Trophoblast cell (in vitro differentiated cells and primary cell): Measurements from ENCODE around the gene FHL2.

Source experiments
- DNase-seq, 2 donors: peaks; one replicate each; pipeline ENCODE4 v3.0.0-alpha.2; 2016
- H2AFZ ChIP-seq: 2 replicates; pipeline ENCODE4 v1.6.1; 2013; ENCODE audit warnings: low read length, moderate library complexity, mild to moderate bottlenecking; ENCODE audit not compliant: insufficient read depth, poor library complexity
- H2AK5ac ChIP-seq: 2 replicates; pipeline ENCODE4 v1.6.1; 2013; ENCODE audit warnings: mild to moderate bottlenecking, low read length
- H2BK120ac ChIP-seq: 2 replicates; pipeline ENCODE4 v1.6.1; 2013; ENCODE audit warnings: low read length, mild to moderate bottlenecking, moderate library complexity; ENCODE audit not compliant: insufficient read depth, poor library complexity
- H2BK12ac ChIP-seq: 2 replicates; pipeline ENCODE4 v1.6.1; 2013; ENCODE audit warnings: mild to moderate bottlenecking, low read length, moderate library complexity
- H2BK5ac ChIP-seq: 2 replicates; pipeline ENCODE4 v1.6.1; 2013; ENCODE audit warnings: low read length, low read depth, moderate library complexity, mild to moderate bottlenecking; ENCODE audit not compliant: poor library complexity
- H3K14ac ChIP-seq: 2 replicates; pipeline ENCODE4 v1.6.1; 2013; ENCODE audit warnings: mild to moderate bottlenecking, low read length
- H3K18ac ChIP-seq: 2 replicates; pipeline ENCODE4 v1.6.1; 2013; ENCODE audit warnings: mild to moderate bottlenecking, low read length
- H3K23ac ChIP-seq: 2 replicates; pipeline ENCODE4 v1.6.1; 2013; ENCODE audit warnings: low read length
- H3K27ac ChIP-seq: 2 replicates; pipeline ENCODE4 v1.5.1; 2013; ENCODE audit warnings: low read depth, mild to moderate bottlenecking, inconsistent platforms, low read length, moderate library complexity
- H3K27me3 ChIP-seq: 2 replicates; pipeline ENCODE4 v1.6.1; 2013; ENCODE audit warnings: inconsistent platforms, mild to moderate bottlenecking, low read length, moderate library complexity; ENCODE audit not compliant: insufficient read depth
- H3K36me3 ChIP-seq, 2 experiments: 1 replicate in 1 of 2; 2 replicates in 1 of 2; pipeline ENCODE4 v1.6.1; 2013; ENCODE audit warnings: low read length in 2 of 2, mild to moderate bottlenecking in 2 of 2, moderate library complexity in 1 of 2; ENCODE audit not compliant: insufficient read depth in 2 of 2, control insufficient read depth in 1 of 2
- H3K4ac ChIP-seq: 2 replicates; pipeline ENCODE4 v1.6.1; 2013; ENCODE audit warnings: low read depth, mild to moderate bottlenecking, low read length, moderate library complexity
- H3K4me1 ChIP-seq, 2 experiments: 1 replicate in 1 of 2; 2 replicates in 1 of 2; pipeline ENCODE4 v1.6.1; 2013; ENCODE audit warnings: low read length in 2 of 2, mild to moderate bottlenecking in 2 of 2, moderate library complexity in 1 of 2; ENCODE audit not compliant: insufficient read depth in 2 of 2, control insufficient read depth in 1 of 2
- H3K4me2 ChIP-seq: 2 replicates; pipeline ENCODE4 v1.6.1; 2013; ENCODE audit warnings: inconsistent platforms, mild to moderate bottlenecking, low read length, moderate library complexity
- H3K4me3 ChIP-seq: 2 replicates; pipeline ENCODE4 v1.5.1; 2013; ENCODE audit warnings: mild to moderate bottlenecking, low read depth, low read length, inconsistent platforms
- H3K79me1 ChIP-seq: one replicate; pipeline ENCODE4 v1.6.1; 2013; ENCODE audit warnings: low read length
- H3K79me2 ChIP-seq: 2 replicates; pipeline ENCODE4 v1.6.1; 2013; ENCODE audit warnings: low read length, mild to moderate bottlenecking; ENCODE audit not compliant: control insufficient read depth, insufficient read depth, poor library complexity
- H3K9ac ChIP-seq: 2 replicates; pipeline ENCODE4 v1.6.1; 2013; ENCODE audit warnings: mild to moderate bottlenecking, low read length
- H3K9me3 ChIP-seq: 2 replicates; pipeline ENCODE4 v1.6.1; 2013; ENCODE audit warnings: low read depth, mild to moderate bottlenecking, control low read depth, inconsistent platforms, low read length; ENCODE audit not compliant: insufficient read depth
- H4K12ac ChIP-seq: 2 replicates; pipeline ENCODE4 v1.6.1; 2013; ENCODE audit warnings: low read depth, mild to moderate bottlenecking, low read length, moderate library complexity
- H4K8ac ChIP-seq: 2 replicates; pipeline ENCODE4 v1.6.1; 2013; ENCODE audit warnings: low read depth, mild to moderate bottlenecking, low read length, moderate library complexity
- H4K91ac ChIP-seq: one replicate; pipeline ENCODE4 v1.6.1; 2013; ENCODE audit warnings: low read depth, mild to moderate bottlenecking, low read length, moderate library complexity
- WGBS: extraction: QIAGEN DNeasy Blood & Tissue Kit; methylation state at CpG from one replicate; pipeline ENCODE4 v1.1.7; 2013; ENCODE audit warnings: missing lambda C conversion rate; ENCODE audit not compliant: insufficient read length, insufficient coverage; ENCODE audit errors: extremely low coverage; 5-methylcytosine and 5-hydroxymethylcytosine counted together

The FHL2 gene

GRCh38 chr2:105371156-105371555, 27.7 kb downstream of the FHL2 start:
- Histone ChIP-seq H3K9me3 (no peaks in the 10 kb centered on the region), H3K4me3 (no peak overlapping the region), H4K91ac (no peak overlapping the region), H3K14ac (no peak overlapping the region), H3K9ac (no peak overlapping the region), H2AK5ac (no peak overlapping the region), H3K36me3 (peaks cover 41 to 69% of the 10 kb centered on the region in 2 experiments), H2AFZ (no peak overlapping the region), H3K79me2 (no peaks in the 10 kb centered on the region), H2BK5ac (no peak overlapping the region), H3K18ac (no peak overlapping the region), H3K4ac (no peak overlapping the region), H3K27me3 (no peaks in the 10 kb centered on the region), H3K4me1 (peaks cover 2 to 8% of the 10 kb centered on the region in 2 experiments), H2BK12ac (no peak overlapping the region), H4K8ac (no peak overlapping the region), H3K27ac (no peak overlapping the region), H3K23ac (no peak overlapping the region), H4K12ac (no peak overlapping the region), H3K4me2 (no peak overlapping the region), H2BK120ac (no peak overlapping the region), H3K79me1 (no peaks in the 10 kb centered on the region)
- DNase-seq, result peak; percentile 96 to 98
- WGBS, result no CpG with 5 or more reads among the region's 10 CpGs

DNA sequence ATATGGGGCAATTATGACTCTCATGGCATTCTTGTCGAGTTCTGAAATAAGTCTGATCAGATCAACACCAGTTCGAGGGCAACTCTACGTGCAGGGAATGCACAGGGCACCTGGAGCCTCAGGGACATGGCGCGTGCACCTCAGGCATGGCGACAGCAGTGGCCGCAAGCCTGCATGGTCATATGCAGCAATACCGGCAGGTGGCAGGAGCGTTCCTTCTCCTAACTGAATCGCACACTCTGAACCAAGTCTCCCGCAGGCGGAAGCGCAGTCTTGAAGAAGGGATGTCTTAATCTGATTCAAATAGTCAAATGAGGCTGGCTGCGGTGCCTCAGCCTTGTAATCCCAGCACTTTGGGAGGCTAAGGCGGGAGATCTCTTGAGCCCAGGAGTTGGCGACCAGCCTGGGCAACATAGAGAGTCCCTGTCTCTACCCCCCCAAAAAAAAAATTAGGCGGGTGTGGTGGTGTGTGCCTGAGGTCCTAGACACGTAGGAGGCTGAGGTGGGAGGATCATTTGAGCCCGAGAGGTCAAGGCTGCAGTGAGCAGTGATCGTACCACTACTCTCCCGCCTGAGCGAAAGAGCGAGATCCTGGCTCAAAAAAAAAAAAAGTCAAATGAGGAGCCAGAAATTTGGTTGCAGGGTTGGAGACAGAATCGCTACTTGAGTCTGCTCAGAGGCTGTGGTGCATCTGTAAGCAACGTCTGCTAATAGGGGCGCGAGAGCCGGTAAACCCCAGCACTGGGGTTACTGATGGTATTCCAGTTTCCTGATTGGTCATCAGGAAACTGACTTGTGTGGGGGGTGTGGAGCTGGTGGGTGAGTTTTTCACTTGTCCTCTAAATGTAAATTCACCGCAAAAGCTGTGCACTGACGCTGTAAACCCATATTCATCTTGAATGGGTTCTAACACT, 28.8 kb downstream of the FHL2 start:
- Histone ChIP-seq H2BK12ac (no peak overlapping the region), H3K9ac (no peak overlapping the region), H4K12ac (no peak overlapping the region), H3K4me2 (no peak overlapping the region), H3K18ac (no peak overlapping the region), H3K4me3 (no peak overlapping the region), H3K79me1 (no peaks in the 10 kb centered on the region), H4K8ac (no peak overlapping the region), H3K4ac (no peak overlapping the region), H3K23ac (no peak overlapping the region), H3K27me3 (no peaks in the 10 kb centered on the region), H2BK5ac (no peak overlapping the region), H3K9me3 (no peaks in the 10 kb centered on the region), H3K14ac (no peak overlapping the region), H3K27ac (no peak overlapping the region), H3K4me1 (peaks cover 0 to 2% of the 10 kb centered on the region in 2 experiments), H3K79me2 (no peaks in the 10 kb centered on the region), H2AFZ (no peak overlapping the region), H3K36me3 (peaks cover 45 to 66% of the 10 kb centered on the region in 2 experiments), H2AK5ac (no peak overlapping the region), H2BK120ac (no peak overlapping the region), H4K91ac (no peak overlapping the region)
- no CpG with 5 or more reads among the region's 30 CpGs for WGBS
- DNase-seq, result peak; percentile 97 to 99

- WGBS, result no CpG with 5 or more reads among the region's 8 CpGs
Observed at GRCh38 chr2:105368759-105369408, 30.0 kb downstream of the FHL2 start.

GRCh38 chr2:105365206-105365605, 33.6 kb downstream of the FHL2 start:
- no peaks in the 10 kb centered on the region for H3K79me1 ChIP-seq
- no peak overlapping the region for H3K4ac ChIP-seq
- no peak overlapping the region for H3K14ac ChIP-seq
- H3K36me3 ChIP-seq, result peaks cover 46 to 72% of the 10 kb centered on the region in 2 experiments
- WGBS, result no CpG with 5 or more reads among the region's 3 CpGs
- H3K9me3 ChIP-seq, result no peaks in the 10 kb centered on the region
- H3K4me1 ChIP-seq, result no peaks in the 10 kb centered on the region
- no peaks in the 10 kb centered on the region for H3K79me2 ChIP-seq
- H3K4me2 ChIP-seq, result no peak overlapping the region
- H3K27ac ChIP-seq, result no peak overlapping the region
- H3K4me3 ChIP-seq, result no peak overlapping the region
- no peak overlapping the region for H3K23ac ChIP-seq
- no peak overlapping the region for H3K9ac ChIP-seq
- no peak overlapping the region for H4K91ac ChIP-seq
- H2BK5ac ChIP-seq, result no peak overlapping the region
- no peak overlapping the region for H4K12ac ChIP-seq
- no peak overlapping the region for H3K18ac ChIP-seq
- no peak overlapping the region for H2BK120ac ChIP-seq
- no peaks in the 10 kb centered on the region for H3K27me3 ChIP-seq
- DNase-seq, result no peak
- H2AK5ac ChIP-seq, result no peak overlapping the region
- H4K8ac ChIP-seq, result no peak overlapping the region
- H2AFZ ChIP-seq, result no peak overlapping the region
- no peak overlapping the region for H2BK12ac ChIP-seq

More at GRCh38 chr2:105368759-105369408, 30.0 kb downstream of the FHL2 start:
- H3K79me1 ChIP-seq, result no peaks in the 10 kb centered on the region
- H2AK5ac ChIP-seq, result no peak overlapping the region
- H3K4ac ChIP-seq, result no peak overlapping the region
- H2BK12ac ChIP-seq, result no peak overlapping the region
- H3K27ac ChIP-seq, result no peak overlapping the region
- H3K4me1 ChIP-seq, result peaks cover 0 to 2% of the 10 kb centered on the region in 2 experiments
- H2BK120ac ChIP-seq, result no peak overlapping the region
- no peak overlapping the region for H4K91ac ChIP-seq
- H2AFZ ChIP-seq, result no peak overlapping the region
- H4K12ac ChIP-seq, result no peak overlapping the region
- H3K23ac ChIP-seq, result no peak overlapping the region
- H2BK5ac ChIP-seq, result no peak overlapping the region
- DNase-seq, result no peak
- no peaks in the 10 kb centered on the region for H3K27me3 ChIP-seq
- H3K14ac ChIP-seq, result no peak overlapping the region
- no peak overlapping the region for H3K9ac ChIP-seq
- H3K4me2 ChIP-seq, result no peak overlapping the region
- H3K4me3 ChIP-seq, result no peak overlapping the region
- H4K8ac ChIP-seq, result no peak overlapping the region
- H3K9me3 ChIP-seq, result no peaks in the 10 kb centered on the region
- H3K18ac ChIP-seq, result no peak overlapping the region
- peaks cover 44 to 67% of the 10 kb centered on the region in 2 experiments for H3K36me3 ChIP-seq
- no peaks in the 10 kb centered on the region for H3K79me2 ChIP-seq
